OCI-LY7 (cell line): ENCODE results near the gene CDK10.

ENCODE experiments used
- CTCF ChIP-seq: fragments of 200-600 bp; sonication (generic); conservative IDR thresholded peaks from 2 replicates; pipeline ENCODE4 v1.5.1; 2014; ENCODE audit warnings: mild to moderate bottlenecking, antibody characterized with exemption, low read length, moderate library complexity, mixed read lengths
- EZH2phosphoT487 ChIP-seq: fragments of 200-600 bp; sonication (generic); IDR thresholded peaks from 2 replicates; pipeline ENCODE4 v1.6.1; 2018; ENCODE audit warnings: low read depth, borderline replicate concordance, mild to moderate bottlenecking, mixed run types, antibody characterized with exemption, low read length, moderate library complexity, mixed read lengths

GRCh38 chr16:89716493-89716892 is 30.0 kb downstream of the CDK10 start:
- no peak for TF ChIP-seq CTCF
- TF ChIP-seq EZH2phosphoT487, result no peak
